Activated CD8-positive, alpha-beta memory T cell treated with anti-CD3 and anti-CD28 coated beads for 1 hour (primary cell): ENCODE data around the gene GDF3.
"Not testable (repeated sequence)": the region's sequence is repeated elsewhere in the genome, so short reads cannot be mapped to it uniquely, and the experiment has no call there.

Experiments used
- DNase-seq, 2 donors: peaks; one replicate each; pipeline ENCODE4 v3.0.0-alpha.2; 2020; ENCODE audit warnings: low read depth in 1 of 2; ENCODE audit errors: extremely low read depth in 1 of 2

GDF3 gene

GRCh38 chr12:7695566-7696197 lies at the start of gene GDF3:
Gene GDF3 (minus strand): TSS chr12:7695775. CDS start chr12:7695728, 47 bp downstream.
- DNase-seq = no peak

GRCh38 chr12:7732993-7733392 lies 37.4 kb upstream of the GDF3 start:
- DNase-seq = no peak

GRCh38 chr12:7731486-7731885 lies 35.9 kb upstream of the GDF3 start:
- no peak for DNase-seq

- not testable (repeated sequence) for DNase-seq
These were observed 35.4 kb upstream of the GDF3 start for GRCh38 chr12:7730984-7731383.

GRCh38 chr12:7729746-7730145 lies 34.2 kb upstream of the GDF3 start:
- no peak for DNase-seq

GRCh38 chr12:7723926-7724325 lies 28.4 kb upstream of the GDF3 start:
- DNase-seq = no peak

- DNase-seq = no peak
These were observed 24.6 kb upstream of the GDF3 start for GRCh38 chr12:7719946-7720730.

GRCh38 chr12:7716381-7716780 lies 20.8 kb upstream of the GDF3 start:
- DNase-seq = no peak

- no peak for DNase-seq
These were observed 17.4 kb upstream of the GDF3 start for GRCh38 chr12:7712841-7713442.

- no peak for DNase-seq
These were observed 15.6 kb upstream of the GDF3 start, which contains the start of gene DPPA3 for GRCh38 chr12:7711133-7711532. Gene DPPA3 (plus strand): TSS chr12:7711433. CDS start chr12:7711571, 138 bp downstream.

- no peak for DNase-seq
These were observed 14.5 kb upstream of the GDF3 start for GRCh38 chr12:7709969-7710675.

GRCh38 chr12:7705846-7706245 lies 10.3 kb upstream of the GDF3 start:
- no peak for DNase-seq

- DNase-seq = no peak
These were observed 376 bp downstream of the GDF3 start for GRCh38 chr12:7695237-7695560.

GRCh38 chr12:7694556-7695236 lies 879 bp downstream of the GDF3 start:
- DNase-seq = no peak

GRCh38 chr12:7693793-7694192 lies 1.8 kb downstream of the GDF3 start:
- DNase-seq = no peak

GRCh38 chr12:7681535-7681934 lies 14.0 kb downstream of the GDF3 start:
- no peak for DNase-seq

- DNase-seq = no peak
These were observed 16.1 kb downstream of the GDF3 start for GRCh38 chr12:7679251-7680045.

- no peak for DNase-seq
These were observed 16.8 kb downstream of the GDF3 start for GRCh38 chr12:7678744-7679143.

- DNase-seq = not testable (repeated sequence)
These were observed 18.1 kb downstream of the GDF3 start for GRCh38 chr12:7677432-7677888.

GRCh38 chr12:7675455-7675854 lies 20.1 kb downstream of the GDF3 start:
- not testable (repeated sequence) for DNase-seq
